ENCODE data around the gene ACSS3.
A peak's percentile ranks its signal among the peaks of the same experiment; 100 is the strongest.

The ACSS3 gene

GRCh38 chr12:81255456-81255855 lies 177.6 kb downstream of the ACSS3 start:
- H3K4me3 ChIP-seq (ENCODE audit: low read depth, low read length), result no peak overlapping the region
- no peak for TF ChIP-seq CTCF (IDR thresholded peaks at IDR 0.05; ENCODE audit: low read depth, low read length, missing control alignments)
- DNase-seq (ENCODE audit: low read depth), result no peak

DNA sequence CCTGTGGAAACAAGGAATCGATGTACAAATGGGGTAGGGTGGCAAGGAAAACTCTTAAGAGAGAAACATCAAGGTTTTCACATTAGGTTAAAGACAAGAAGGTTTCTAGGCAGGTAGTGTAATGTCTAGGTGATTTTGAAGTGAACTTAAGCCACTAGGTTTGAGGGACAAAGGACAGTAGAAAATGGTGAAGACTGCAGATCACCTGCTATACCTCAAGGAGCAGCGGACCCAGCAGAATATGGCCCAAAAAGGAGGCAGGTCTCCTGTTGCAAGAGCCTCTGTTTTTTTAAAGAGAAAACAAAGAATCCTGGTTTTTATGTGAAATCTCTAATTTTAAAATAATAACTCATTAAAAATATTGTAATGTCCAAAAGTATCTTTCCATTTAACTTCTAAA lies 178.1 kb downstream of the ACSS3 start:
- TF ChIP-seq CTCF (IDR thresholded peaks at IDR 0.05; ENCODE audit: low read depth, low read length, missing control alignments), result no peak
- DNase-seq (ENCODE audit: low read depth), result no peak
- H3K4me3 ChIP-seq (ENCODE audit: low read depth, low read length), result no peak overlapping the region

DNA sequence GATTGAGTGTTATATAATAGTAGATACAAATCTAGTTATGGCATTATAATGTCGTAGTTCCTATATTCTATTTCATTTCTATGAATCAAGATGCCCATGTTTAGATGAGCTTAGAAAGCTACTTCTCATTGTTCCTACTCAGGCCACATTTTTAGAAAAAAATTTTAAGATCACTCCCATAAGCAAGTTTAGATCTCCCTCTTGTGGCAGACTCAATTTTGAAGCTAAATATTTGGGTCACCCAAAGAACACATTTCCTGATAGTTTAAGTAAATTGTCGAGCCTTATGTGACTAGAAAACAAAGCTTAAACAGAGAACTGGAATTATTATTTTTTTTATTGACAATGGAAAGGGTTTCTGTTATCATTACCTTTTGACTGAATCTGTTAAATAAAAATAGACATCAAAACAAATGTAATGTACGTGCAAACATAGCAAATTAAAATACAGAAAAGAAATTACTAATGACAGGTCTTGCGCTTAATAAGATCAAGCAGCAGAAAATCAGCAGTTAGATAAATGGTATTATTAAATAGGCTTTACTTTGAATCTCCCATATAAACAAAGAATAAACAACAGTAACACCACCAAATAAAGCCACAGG lies 180.2 kb downstream of the ACSS3 start:
- no peak for DNase-seq (ENCODE audit: low read depth)
- no peak overlapping the region for H3K4me3 ChIP-seq (ENCODE audit: low read depth, low read length)

GRCh38 chr12:81259360-81259759 lies 181.5 kb downstream of the ACSS3 start:
- no peak for TF ChIP-seq CTCF (IDR thresholded peaks at IDR 0.05; ENCODE audit: low read depth, low read length, missing control alignments)
- DNase-seq (ENCODE audit: low read depth), result no peak
- no peak overlapping the region for H3K4me3 ChIP-seq (ENCODE audit: low read depth, low read length)

More for the DNA sequence above, 180.2 kb downstream of the ACSS3 start:
- peak; percentile 24 for TF ChIP-seq CTCF (IDR thresholded peaks at IDR 0.05; ENCODE audit: low read depth, low read length, missing control alignments)

GRCh38 chr12:81261508-81262207 lies 183.8 kb downstream of the ACSS3 start:
- no peak overlapping the region for H3K4me3 ChIP-seq (ENCODE audit: low read depth, low read length)
- no peak for DNase-seq (ENCODE audit: low read depth)
- no peak for TF ChIP-seq CTCF (IDR thresholded peaks at IDR 0.05; ENCODE audit: low read depth, low read length, missing control alignments)

- no peak overlapping the region for H3K4me3 ChIP-seq (ENCODE audit: low read depth, low read length)
- no peak for TF ChIP-seq CTCF (IDR thresholded peaks at IDR 0.05; ENCODE audit: low read depth, low read length, missing control alignments)
- no peak for DNase-seq (ENCODE audit: low read depth)
Measured at GRCh38 chr12:81263072-81263471, 185.2 kb downstream of the ACSS3 start.

- DNase-seq (ENCODE audit: low read depth), result no peak
- no peak overlapping the region for H3K4me3 ChIP-seq (ENCODE audit: low read depth, low read length)
- TF ChIP-seq CTCF (IDR thresholded peaks at IDR 0.05; ENCODE audit: low read depth, low read length, missing control alignments), result no peak
Measured at GRCh38 chr12:81270385-81270784, 192.5 kb downstream of the ACSS3 start.
